ENCODE results near the gene TMCO5A.
A peak's percentile ranks its signal among the peaks of the same experiment; 100 is the strongest.

Gene TMCO5A

DNA sequence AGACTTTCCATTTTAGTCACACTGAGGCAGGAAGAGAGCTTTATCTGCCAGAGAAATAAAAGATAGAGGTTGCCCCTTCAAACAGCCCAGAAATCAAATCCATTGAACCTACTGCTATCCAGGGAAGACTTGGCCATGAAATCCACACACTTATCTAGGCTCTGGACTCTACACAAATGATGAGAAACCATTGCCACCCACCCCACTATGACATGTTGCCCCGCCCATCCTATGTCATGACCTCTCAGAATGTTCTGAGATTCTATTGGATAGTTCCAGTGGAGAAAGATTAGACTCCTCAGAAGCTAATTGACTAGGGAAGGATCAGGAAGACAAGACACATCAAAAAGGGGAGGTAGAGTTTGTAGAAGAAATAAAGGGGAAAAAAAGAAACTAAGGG lies at the start of gene TMCO5A:
TMCO5A (plus strand) TSS at position 301 of the 400 bp plus-strand sequence. CDS start 1,684 bp downstream, outside the sequence.
- Histone ChIP-seq H3K79me2 (ENCODE audit: low read length) (no peaks in the 10 kb centered on the region), H3K27ac (ENCODE audit: low read length) (no peak within 1 kb of the TSS), H3K4me3 (ENCODE audit: low read length) (no peak within 1 kb of the TSS), H4K20me1 (ENCODE audit: insufficient read depth, low read length) (no peaks in the 10 kb centered on the region), H3K36me3 (replicated peaks; ENCODE audit: low read depth, low read length) (no peaks in the 10 kb centered on the region), H3K9ac (ENCODE audit: low read length) (no peak within 1 kb of the TSS), H3K27me3 (ENCODE audit: low read depth, low read length) (no peaks in the 10 kb centered on the region; the same call in none of the 2 replicates), H3K4me2 (ENCODE audit: low read length) (no peak within 1 kb of the TSS), H2AFZ (ENCODE audit: low read depth, low read length) (no peak within 1 kb of the TSS), H3K4me1 (ENCODE audit: low read length) (no peaks in the 10 kb centered on the region), H3K9me3 (ENCODE audit: insufficient read depth, low read length) (no peaks in the 10 kb centered on the region)
- no peak for TF ChIP-seq EZH2phosphoT487 (IDR thresholded peaks at IDR 0.05; ENCODE audit: low read depth)
- TF ChIP-seq, protein P1, sequence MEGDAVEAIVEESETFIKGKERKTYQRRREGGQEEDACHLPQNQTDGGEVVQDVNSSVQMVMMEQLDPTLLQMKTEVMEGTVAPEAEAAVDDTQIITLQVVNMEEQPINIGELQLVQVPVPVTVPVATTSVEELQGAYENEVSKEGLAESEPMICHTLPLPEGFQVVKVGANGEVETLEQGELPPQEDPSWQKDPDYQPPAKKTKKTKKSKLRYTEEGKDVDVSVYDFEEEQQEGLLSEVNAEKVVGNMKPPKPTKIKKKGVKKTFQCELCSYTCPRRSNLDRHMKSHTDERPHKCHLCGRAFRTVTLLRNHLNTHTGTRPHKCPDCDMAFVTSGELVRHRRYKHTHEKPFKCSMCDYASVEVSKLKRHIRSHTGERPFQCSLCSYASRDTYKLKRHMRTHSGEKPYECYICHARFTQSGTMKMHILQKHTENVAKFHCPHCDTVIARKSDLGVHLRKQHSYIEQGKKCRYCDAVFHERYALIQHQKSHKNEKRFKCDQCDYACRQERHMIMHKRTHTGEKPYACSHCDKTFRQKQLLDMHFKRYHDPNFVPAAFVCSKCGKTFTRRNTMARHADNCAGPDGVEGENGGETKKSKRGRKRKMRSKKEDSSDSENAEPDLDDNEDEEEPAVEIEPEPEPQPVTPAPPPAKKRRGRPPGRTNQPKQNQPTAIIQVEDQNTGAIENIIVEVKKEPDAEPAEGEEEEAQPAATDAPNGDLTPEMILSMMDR (IDR thresholded peaks at IDR 0.05; ENCODE audit: low read depth, low read length), result no peak

DNA sequence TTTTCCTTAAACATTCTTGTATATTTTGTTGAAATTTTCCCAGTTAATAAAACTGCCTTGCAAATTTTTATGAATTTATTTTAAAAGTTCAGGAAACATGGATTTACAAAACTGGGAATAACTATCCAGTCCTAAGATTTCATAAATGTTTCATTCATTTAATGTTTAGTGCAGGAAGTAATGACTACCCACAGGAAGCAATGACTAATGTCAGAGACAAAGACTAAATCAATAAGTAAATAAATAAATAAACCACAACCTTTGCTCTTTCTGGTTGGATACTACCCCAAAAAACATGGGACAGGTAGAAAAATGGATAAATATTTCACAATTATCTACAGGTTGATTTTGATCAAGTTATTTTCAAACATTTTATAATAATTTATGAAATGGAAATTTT lies 48.8 kb upstream of the TMCO5A start:
- Histone ChIP-seq H3K27me3 (ENCODE audit: low read depth, low read length) (peaks cover 27% of the 10 kb centered on the region), H3K79me2 (ENCODE audit: low read length) (no peaks in the 10 kb centered on the region), H3K9me3 (ENCODE audit: insufficient read depth, low read length) (no peaks in the 10 kb centered on the region), H3K36me3 (replicated peaks; ENCODE audit: low read depth, low read length) (no peaks in the 10 kb centered on the region), H3K4me2 (ENCODE audit: low read length) (no peak overlapping the region), H3K4me3 (ENCODE audit: low read length) (no peak overlapping the region), H3K4me1 (ENCODE audit: low read length) (no peaks in the 10 kb centered on the region), H3K9ac (ENCODE audit: low read length) (no peak overlapping the region), H2AFZ (ENCODE audit: low read depth, low read length) (no peak overlapping the region), H4K20me1 (ENCODE audit: insufficient read depth, low read length) (no peaks in the 10 kb centered on the region), H3K27ac (ENCODE audit: low read length) (no peak overlapping the region)
- no peak for TF ChIP-seq EZH2phosphoT487 (IDR thresholded peaks at IDR 0.05; ENCODE audit: low read depth)
- TF ChIP-seq, protein P1 (IDR thresholded peaks at IDR 0.05; ENCODE audit: low read depth, low read length), result no peak

- no peak overlapping the region for H2AFZ ChIP-seq (ENCODE audit: low read depth, low read length)
- no peak for TF ChIP-seq EZH2phosphoT487 (IDR thresholded peaks at IDR 0.05; ENCODE audit: low read depth)
- TF ChIP-seq, protein P1 (IDR thresholded peaks at IDR 0.05; ENCODE audit: low read depth, low read length), result no peak
- no peak overlapping the region for H3K27ac ChIP-seq (ENCODE audit: low read length)
- peaks cover 22% of the 10 kb centered on the region for H3K27me3 ChIP-seq (ENCODE audit: low read depth, low read length)
- no peaks in the 10 kb centered on the region for H3K79me2 ChIP-seq (ENCODE audit: low read length)
- H3K9ac ChIP-seq (ENCODE audit: low read length), result no peak overlapping the region
- H3K36me3 ChIP-seq (replicated peaks; ENCODE audit: low read depth, low read length), result no peaks in the 10 kb centered on the region
- no peak overlapping the region for H3K4me2 ChIP-seq (ENCODE audit: low read length)
- H4K20me1 ChIP-seq (ENCODE audit: insufficient read depth, low read length), result no peaks in the 10 kb centered on the region
- no peak overlapping the region for H3K4me3 ChIP-seq (ENCODE audit: low read length)
- 0 out of 2 replicates have a peak, but pooled peaks cover 2% of the 10 kb centered on the region for H3K4me1 ChIP-seq (ENCODE audit: low read length)
- no peaks in the 10 kb centered on the region for H3K9me3 ChIP-seq (ENCODE audit: insufficient read depth, low read length)
Observed at GRCh38 chr15:37888356-37888755, 46.1 kb upstream of the TMCO5A start.

- no peak for TF ChIP-seq EZH2phosphoT487 (IDR thresholded peaks at IDR 0.05; ENCODE audit: low read depth)
- TF ChIP-seq, protein P1 (IDR thresholded peaks at IDR 0.05; ENCODE audit: low read depth, low read length), result peak; percentile 73
- peak overlapping the region; percentile 31 for H3K4me3 ChIP-seq (ENCODE audit: low read length)
- H3K9ac ChIP-seq (ENCODE audit: low read length), result no peak overlapping the region
- 0 out of 2 replicates have a peak, but pooled peaks cover 2% of the 10 kb centered on the region for H3K4me1 ChIP-seq (ENCODE audit: low read length)
- H3K27ac ChIP-seq (ENCODE audit: low read length), result no peak overlapping the region
- no peaks in the 10 kb centered on the region for H4K20me1 ChIP-seq (ENCODE audit: insufficient read depth, low read length)
- peak overlapping the region; percentile 3; the same call in 1 of the 2 replicates for H2AFZ ChIP-seq (ENCODE audit: low read depth, low read length)
- H3K36me3 ChIP-seq (replicated peaks; ENCODE audit: low read depth, low read length), result no peaks in the 10 kb centered on the region
- peaks cover 22% of the 10 kb centered on the region for H3K27me3 ChIP-seq (ENCODE audit: low read depth, low read length)
- no peaks in the 10 kb centered on the region for H3K9me3 ChIP-seq (ENCODE audit: insufficient read depth, low read length)
- H3K79me2 ChIP-seq (ENCODE audit: low read length), result no peaks in the 10 kb centered on the region
- peak overlapping the region; percentile 43 for H3K4me2 ChIP-seq (ENCODE audit: low read length)
Observed at GRCh38 chr15:37891766-37892368, 42.6 kb upstream of the TMCO5A start.
